Measurements from ENCODE around the gene SLC4A2.

DNA sequence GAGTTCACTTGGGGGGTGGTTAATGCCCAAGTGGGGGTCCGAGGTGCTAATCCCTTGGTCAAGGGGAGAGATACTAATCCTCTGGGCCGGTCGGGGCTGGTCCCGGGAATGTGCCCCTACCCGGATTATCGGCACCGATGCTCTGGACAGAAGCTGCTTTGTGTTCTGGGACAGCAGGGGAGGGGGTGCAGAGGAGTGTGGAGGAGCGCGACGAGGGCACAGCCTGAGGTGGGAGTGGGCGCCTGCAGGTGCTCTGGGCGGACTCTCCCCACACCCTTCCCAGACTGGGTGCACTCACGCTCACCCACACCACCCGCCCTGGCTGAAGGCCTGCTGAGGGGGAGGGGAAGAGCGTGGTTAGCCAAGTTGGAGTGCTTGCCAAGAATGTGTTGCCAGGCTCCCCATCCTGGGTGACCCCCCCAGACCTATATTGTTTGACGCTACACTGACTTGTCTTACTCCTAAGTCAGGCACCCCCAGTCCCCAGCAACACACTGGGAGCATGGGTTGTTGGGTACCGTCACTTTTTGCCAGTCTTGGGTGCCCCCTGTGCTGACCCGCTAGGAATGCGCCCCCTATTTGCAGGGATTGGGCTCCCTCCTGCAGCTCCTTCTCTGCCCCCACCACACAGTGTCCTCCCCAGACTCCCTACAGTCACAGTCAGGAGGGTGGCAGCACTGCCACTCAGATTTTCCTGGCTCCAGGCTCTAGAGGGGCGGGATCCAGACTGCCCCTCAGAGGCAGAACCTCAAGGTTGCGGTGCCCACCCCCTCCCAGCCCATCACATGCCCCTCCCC is 1.2 kb downstream of the SLC4A2 start:
- TF ChIP-seq, protein P1, sequence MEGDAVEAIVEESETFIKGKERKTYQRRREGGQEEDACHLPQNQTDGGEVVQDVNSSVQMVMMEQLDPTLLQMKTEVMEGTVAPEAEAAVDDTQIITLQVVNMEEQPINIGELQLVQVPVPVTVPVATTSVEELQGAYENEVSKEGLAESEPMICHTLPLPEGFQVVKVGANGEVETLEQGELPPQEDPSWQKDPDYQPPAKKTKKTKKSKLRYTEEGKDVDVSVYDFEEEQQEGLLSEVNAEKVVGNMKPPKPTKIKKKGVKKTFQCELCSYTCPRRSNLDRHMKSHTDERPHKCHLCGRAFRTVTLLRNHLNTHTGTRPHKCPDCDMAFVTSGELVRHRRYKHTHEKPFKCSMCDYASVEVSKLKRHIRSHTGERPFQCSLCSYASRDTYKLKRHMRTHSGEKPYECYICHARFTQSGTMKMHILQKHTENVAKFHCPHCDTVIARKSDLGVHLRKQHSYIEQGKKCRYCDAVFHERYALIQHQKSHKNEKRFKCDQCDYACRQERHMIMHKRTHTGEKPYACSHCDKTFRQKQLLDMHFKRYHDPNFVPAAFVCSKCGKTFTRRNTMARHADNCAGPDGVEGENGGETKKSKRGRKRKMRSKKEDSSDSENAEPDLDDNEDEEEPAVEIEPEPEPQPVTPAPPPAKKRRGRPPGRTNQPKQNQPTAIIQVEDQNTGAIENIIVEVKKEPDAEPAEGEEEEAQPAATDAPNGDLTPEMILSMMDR (IDR thresholded peaks at IDR 0.05): no peak
- TF ChIP-seq POLR2A (IDR thresholded peaks at IDR 0.05): no peak
